VCaP (cell line): ENCODE data around the gene TBC1D22A.
A peak's percentile ranks its signal among the peaks of the same experiment; 100 is the strongest.

Experiments
- H3K27ac ChIP-seq: fragments of 450-650 bp; 2 replicates; pipeline ENCODE4 v1.5.1; 2017
- CTCF ChIP-seq: fragments of 450-650 bp; conservative IDR thresholded peaks from 2 replicates; pipeline ENCODE4 v1.5.1; 2017; ENCODE audit warnings: mild to moderate bottlenecking, moderate library complexity

TBC1D22A gene

DNA sequence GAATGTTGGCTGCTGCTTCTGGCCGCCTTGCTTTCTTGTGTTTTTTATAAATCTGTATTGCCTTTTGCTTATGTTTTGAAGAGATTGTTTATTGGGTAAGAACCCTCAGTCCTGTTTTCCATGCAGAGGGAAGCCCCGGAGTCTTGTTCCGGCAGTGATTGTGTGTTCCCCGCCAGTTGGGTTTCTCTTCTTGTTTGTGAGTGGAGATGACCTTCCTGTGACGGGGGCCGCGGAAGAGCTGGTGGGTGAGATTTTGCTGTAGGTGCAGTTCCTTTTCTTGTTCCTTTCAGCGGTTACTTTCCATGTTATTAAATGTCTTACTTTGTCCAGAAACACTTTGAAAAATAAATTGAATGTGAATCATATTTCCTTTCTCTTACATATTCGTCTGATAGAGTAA is 8.3 kb downstream of the TBC1D22A start:
- TF ChIP-seq CTCF: no peak
- no peak overlapping the region for H3K27ac ChIP-seq

DNA sequence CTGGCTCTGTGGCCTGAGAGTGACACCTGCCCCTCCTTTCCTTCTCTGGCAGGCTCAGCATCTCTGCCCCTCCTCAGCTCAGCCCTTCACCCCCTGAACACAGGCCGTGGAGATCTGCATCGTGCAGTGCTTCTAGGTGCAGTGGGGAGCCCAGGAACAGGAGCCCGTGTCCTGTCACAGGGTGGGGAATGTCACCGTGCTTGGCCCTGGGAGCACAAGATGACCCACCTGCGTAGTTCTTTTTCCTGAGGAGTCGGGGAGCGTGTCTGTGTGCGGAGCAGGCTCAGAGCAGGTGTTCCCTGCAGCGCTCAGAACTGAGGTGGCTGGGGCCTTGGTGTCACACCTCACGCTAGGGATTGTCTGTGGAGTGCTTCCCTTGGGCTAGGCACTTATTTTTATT is 10.6 kb downstream of the TBC1D22A start:
- H3K27ac ChIP-seq: no peak overlapping the region
- TF ChIP-seq CTCF: no peak

DNA sequence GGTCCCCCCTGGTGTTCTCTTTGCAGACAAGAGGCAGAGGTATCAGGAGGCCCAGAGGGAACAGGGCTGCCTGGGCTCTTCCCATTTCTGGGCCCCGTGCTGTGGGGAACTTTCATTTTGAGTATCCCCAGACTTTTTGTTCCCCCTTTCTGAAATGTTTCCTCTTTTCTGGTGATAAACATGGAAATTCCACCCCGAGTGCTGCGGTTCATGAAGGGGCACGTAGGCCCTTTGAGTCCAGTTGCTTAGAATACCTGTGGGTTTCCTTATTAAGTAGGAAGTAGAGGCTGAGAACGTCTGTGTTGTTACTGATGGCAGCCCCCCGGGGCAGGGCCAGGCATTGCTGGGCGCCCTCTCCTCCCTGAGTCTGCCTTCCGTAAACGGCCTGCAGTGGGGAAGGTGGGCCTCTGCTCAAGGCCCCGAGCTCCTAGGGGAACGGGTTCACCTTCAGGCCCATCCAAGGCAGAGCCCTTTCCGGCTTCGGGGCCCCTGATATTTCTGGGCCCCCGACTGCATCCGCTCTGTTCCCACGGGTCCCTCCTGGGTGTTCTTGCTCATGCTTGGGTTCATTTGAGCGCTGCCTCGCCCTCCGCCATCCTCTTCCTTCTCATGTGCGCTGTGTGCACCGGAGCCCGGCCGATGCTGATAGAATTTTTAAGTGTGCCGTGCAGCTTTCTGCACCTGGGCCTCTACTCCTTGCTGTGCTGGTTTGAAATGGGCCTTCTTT is 12.0 kb downstream of the TBC1D22A start:
- no peak for TF ChIP-seq CTCF
- peak overlapping the region; percentile 43; the same call in 1 of the 2 replicates for H3K27ac ChIP-seq

DNA sequence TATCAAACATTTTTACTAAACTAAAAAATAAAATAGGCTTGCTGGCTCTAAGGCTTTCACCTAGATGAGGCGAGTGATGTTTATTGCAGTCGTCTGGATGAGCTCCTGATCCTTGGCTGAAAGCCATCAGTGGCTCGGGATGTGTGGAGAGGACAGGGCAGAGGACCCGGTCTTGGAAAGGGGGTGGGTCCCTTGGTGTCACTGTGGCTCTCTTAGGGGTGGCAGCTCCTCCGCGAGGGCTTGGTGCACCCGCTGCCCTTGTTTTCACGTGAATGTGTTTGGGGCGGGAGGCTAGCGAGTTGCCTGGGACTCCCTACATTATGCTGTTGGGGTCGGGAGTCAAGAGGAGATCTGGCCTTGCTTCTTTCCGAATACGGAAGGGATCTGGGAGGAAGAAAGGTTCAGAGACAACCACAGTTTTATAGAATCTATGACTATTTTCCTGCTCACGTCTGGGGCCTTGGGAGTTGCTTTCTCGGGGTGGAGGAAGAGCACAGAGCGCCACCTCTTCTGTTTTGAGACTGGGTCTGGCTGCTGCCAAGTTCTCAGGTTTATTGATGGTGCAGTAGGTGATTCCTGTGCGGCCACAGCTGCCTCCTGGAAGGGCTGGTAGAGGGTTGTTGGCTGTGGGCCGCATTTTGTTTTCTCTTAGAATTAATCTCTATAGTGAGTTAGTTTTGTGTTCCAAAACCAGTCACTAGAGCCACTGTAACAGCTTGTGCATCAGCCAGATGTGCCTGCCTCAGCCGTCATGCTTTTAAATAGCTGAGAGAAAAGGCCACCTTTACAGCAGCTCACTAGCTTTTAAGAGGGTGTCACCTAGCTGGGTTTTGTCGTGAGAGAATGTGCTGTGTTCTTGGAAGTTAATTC is 12.8 kb downstream of the TBC1D22A start:
- H3K27ac ChIP-seq: peak overlapping the region; percentile 43
- no peak for TF ChIP-seq CTCF

GRCh38 chr22:46775850-46776826 is 13.7 kb downstream of the TBC1D22A start:
- TF ChIP-seq CTCF: no peak
- H3K27ac ChIP-seq: peak overlapping the region; percentile 43

DNA sequence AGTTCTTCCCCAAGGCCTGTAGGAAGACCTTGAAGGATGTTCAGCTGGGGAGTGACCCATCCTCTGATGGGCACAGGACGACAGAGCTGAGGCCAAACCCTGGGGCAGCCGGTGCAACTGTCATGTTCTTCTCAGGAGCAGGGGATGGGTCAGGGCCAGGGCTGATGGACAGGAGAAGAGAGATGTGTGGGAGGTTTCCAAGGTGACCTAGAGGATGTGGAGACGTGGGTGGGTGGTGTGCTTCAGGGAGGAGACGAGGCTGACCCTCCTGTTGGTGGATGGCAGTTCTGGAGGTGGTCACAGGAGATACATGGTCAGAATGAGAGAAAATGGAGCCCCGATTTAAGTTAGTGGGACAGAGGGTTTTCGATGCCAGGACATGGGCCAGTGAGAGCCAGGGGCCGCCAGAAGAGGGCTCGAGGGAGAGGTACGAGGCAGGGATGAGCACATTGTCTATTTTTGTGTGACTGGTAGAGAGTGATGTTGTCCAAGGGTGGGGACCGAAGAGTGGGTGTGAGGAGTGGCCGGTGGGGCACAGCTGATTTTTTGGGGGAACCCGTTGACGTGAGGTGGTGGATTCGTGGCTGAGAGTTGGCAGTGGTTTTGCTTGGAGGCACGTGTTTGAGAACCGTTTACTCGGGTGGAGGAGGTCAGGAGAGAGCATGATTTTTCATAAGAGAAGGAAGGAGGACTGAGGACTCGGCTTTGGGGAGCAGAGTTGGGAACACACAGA is 14.6 kb downstream of the TBC1D22A start:
- no peak for TF ChIP-seq CTCF
- H3K27ac ChIP-seq: no peak overlapping the region
